CD1c-positive myeloid dendritic cell (primary cell): ENCODE data around the gene MAGEB17.
"Not testable (repeated sequence)": the region's sequence is repeated elsewhere in the genome, so short reads cannot be mapped to it uniquely, and the experiment has no call there.

Experiments
- DNase-seq: peaks from one replicate; pipeline ENCODE4 v3.0.0-alpha.2; 2016; ENCODE audit errors: extremely low spot score

MAGEB17 gene, protein sequence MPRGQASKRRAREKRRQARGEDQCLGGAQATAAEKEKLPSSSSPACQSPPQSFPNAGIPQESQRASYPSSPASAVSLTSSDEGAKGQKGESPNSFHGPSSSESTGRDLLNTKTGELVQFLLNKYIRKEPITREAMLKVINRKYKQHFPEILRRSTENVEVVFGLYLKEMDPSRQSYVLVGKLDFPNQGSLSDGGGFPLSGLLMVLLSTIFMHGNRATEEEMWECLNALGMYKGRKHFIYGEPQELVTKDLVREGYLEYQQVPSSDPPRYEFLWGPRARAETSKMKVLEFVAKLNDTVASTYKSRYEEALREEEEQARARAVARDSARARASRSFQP

GRCh38 chrX:16167181-16167580, at the start of gene MAGEB17:
Gene MAGEB17, plus strand, starts transcription at chrX:16167481. Its CDS starts 2,902 bp downstream, at chrX:16170383.
- no peak for DNase-seq

DNA sequence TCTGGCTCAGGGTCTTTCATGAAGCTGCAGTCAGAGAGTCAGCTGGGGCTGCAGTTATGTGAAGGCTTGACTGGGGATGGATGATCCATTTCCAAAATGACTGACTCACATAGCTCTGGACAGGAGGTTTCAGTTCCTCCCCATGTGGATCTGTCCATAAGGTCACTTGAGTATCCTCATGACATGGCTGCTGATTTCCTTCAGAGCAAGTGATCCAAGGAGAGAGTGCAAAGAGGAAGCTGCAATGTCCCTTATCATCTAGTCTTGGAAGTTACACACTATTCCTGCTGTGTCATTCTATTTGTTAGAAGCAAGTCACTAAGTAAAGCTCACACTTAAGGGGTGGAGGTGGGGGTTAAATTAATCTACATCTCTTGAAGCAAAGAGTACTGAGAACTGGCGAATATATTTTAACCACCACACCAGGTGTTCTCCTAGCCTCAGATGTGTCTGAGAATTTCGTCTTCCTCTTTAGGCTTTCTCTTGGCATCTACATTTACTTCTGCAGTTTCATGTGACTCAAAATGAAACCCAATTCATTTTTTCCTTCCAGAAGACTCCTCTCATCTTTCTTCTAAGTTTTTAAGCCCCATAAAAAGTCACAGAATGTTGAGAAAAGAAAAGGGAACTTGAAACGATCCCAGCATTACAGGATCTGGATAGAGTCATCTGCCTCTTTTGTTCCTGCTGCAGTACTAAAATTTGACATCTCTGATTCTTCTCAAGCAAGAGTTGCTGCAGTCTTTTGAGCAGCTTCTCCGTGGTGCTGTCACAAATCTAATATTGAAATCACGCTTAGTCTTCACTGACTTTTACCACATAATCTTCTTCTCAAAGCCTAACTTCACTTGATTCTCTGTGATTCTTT, 47.7 kb upstream of the MAGEB17 start:
- DNase-seq: peak; percentile 74

- no peak for DNase-seq
Measured at GRCh38 chrX:16120431-16120830, 46.9 kb upstream of the MAGEB17 start.

GRCh38 chrX:16123222-16123786, 44.0 kb upstream of the MAGEB17 start, which contains the start of gene GRPR:
Gene GRPR, plus strand, starts transcription at chrX:16123565. Its CDS starts 389 bp downstream, at chrX:16123954.
- peak; percentile 70 for DNase-seq

DNA sequence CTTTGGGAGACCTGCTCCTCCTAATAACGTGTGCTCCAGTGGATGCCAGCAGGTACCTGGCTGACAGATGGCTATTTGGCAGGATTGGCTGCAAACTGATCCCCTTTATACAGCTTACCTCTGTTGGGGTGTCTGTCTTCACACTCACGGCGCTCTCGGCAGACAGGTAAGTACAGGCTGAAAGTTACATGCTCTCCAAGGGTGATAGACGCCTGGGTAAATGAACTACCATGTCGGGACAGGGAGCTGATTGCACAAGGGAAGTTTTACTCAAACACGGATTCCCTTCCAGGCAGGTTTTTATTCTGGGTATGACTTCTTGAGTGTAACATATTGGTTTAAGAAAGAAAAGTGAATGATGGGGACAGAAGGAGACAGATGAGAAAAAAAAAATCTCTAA, 43.1 kb upstream of the MAGEB17 start:
- no peak for DNase-seq

DNA sequence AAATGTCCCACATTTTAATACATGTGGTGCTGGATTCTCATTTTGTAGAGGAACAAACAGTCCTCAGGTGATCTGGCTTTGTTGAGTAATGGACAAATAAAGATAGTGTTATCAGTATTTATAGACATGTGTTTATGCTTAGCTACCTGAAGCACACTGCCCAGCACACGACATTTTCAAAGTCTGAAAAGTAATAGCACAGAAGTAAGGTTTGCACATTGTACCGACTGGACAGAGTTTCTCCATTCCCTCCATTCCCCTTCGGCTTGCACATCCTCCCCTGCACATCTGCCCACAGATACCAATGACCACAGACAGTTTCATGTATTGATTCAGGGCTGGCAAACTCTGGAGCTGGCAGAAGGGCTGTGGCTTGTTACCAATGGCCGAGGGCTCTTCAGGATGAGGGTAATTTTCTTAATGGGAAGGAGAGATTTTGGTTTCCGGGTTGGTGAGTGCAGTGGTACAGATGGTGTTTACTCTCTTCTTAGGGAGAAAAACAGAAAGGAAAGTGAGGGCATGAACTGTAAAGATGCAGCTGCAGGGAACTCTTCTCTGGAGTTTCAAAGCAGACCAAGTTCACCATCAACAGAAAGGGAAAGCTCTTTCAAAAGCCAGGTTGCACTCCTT, 41.6 kb upstream of the MAGEB17 start:
- DNase-seq: no peak

- no peak for DNase-seq
Measured at GRCh38 chrX:16130707-16131106, 36.6 kb upstream of the MAGEB17 start.

GRCh38 chrX:16134936-16135335, 32.3 kb upstream of the MAGEB17 start:
- no peak for DNase-seq

DNA sequence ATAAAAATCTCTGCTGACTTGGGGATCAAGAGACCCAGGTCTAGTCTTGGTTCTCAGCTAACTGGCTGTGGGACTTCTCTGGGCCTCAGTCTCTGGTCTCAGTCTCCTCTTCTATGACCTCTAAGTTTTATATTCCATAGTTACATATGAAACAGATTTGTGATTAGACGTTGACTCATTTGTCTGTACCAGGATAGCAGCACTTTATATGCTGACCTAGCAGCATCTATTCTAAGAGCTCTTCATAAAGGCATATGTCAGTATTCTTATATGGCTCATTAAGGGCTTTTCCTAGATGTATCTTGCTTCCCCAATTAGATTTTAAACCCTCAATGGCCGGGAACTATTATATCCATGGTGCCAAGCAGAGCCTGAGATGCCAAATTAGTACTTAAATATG, 31.2 kb upstream of the MAGEB17 start:
- DNase-seq: no peak

DNA sequence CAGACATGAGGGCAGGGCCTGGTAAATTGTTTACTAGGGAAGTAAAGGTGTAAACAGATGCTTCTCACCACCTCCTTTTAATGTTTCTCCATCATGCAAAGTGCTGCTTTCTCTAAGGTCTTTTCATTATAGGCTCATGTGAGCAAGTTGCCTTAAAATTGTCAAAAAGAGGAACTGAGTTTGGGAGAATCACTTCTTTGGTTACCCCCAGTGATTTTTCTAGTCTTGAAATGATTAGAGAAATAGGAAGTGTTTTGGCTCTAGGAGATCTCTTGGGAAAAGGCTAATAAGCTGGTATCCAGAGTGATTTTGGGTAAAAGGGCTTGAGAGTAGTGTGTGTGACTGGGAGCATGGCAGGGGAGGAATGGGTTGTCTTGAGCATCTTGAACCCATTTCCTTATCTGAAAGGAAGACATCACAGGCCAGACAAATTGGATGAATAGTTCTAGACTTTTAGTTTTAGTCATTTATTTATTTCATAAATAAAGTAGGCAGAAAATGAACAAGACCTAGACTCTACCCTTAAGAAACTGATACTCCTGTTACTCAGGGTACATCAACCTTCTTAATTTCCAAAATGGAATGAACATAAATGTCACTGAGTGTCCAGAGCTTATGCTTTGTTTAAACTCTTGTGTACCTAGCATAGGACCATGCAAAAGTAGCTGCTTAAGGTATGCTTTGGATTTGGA, 29.7 kb upstream of the MAGEB17 start:
- DNase-seq: peak; percentile 45

- DNase-seq: no peak
Measured at GRCh38 chrX:16138108-16138427, 29.2 kb upstream of the MAGEB17 start.

- DNase-seq: no peak
Measured at GRCh38 chrX:16140448-16140847, 26.8 kb upstream of the MAGEB17 start.

DNA sequence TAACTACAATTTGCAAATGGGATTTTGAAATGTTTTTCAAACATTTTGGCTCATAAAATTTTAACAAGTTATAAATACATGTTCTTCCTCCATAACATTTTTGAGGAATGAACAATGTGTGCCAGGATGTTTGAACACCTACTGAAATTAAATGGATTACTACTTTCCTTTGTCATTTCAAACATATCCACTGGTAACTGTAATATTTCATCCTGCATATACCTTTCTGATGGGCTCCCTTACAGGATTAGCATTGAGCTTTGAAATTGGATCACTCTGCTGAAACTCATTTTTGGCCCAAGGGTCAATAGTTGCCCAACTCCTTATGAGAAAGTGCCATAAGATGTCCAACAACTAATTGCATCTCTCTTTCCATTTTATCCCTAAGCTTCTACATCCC, 26.3 kb upstream of the MAGEB17 start:
- no peak for DNase-seq

GRCh38 chrX:16141422-16142245, 25.6 kb upstream of the MAGEB17 start:
- no peak for DNase-seq

- no peak for DNase-seq
Measured at GRCh38 chrX:16142246-16142558, 25.1 kb upstream of the MAGEB17 start.

- no peak for DNase-seq
Measured at GRCh38 chrX:16143968-16144367, 23.3 kb upstream of the MAGEB17 start.

DNA sequence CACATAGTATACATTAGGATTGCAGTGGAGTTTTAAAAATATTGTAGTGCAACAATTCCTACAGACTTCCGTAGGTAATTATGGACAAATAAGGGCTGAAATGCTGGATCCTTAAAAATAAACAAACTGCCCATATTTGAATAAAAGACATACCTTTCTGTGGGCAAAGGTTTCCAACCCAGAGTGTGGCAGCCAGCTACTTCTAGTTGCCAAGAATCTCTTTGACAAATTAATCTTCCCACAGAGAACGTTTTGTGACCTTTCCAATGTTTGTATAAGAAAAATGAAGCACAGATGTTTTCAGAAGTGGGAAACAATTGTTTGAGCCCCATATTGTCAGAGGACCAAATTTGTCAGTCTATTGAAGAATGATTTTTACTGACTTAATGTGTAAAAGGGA, 22.9 kb upstream of the MAGEB17 start:
- no peak for DNase-seq

DNA sequence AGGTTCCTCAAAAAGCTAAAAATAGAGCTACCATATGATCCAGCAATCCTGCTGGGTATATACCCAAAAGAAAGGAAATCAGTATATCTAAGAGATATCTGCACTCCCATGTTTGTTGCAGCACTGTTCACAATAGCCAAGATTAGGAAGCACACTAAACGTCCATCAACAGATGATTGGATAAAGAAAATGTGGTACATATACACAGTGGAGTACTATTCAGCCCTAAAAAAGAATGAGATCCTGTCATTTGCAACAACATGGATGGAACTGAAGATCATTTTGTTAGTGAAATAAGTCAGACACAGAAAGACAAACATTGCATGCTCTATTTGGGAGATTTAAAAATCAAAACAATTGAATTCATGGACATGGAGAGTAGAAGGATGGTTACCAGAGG, 22.2 kb upstream of the MAGEB17 start:
- DNase-seq: not testable (repeated sequence)

- DNase-seq: no peak
Measured at GRCh38 chrX:16145656-16146055, 21.6 kb upstream of the MAGEB17 start.

DNA sequence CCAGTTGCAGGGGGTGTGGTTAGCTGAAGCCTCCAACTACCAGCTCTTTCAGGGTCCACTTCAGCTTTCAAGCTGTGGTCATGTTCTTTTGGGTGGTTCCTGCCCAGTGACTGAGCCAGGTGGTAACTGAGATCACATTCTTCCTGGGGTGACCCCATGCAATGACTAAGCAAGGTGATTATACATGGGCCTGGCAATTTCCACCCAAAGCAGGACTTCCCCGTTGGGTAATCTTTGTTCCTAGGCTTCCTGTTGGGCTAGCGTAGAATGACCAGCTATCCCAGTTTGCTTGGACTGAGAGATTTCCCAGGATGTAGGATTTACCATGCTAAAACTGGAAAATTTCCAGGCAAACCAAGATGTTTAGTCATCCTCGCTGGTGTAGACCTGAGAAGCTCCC, 18.4 kb upstream of the MAGEB17 start:
- DNase-seq: no peak

GRCh38 chrX:16155581-16156096, 11.6 kb upstream of the MAGEB17 start:
- no peak for DNase-seq
